H9 (cell line): ENCODE data around the gene TMEM187. TPM values are rescaled to one million over a fixed set of nuclear protein-coding genes. Genes with fewer than 3 reads are reported as not detected.

Source experiments
- DNase-seq: peaks from one replicate; pipeline ENCODE4 v3.0.0-alpha.2; 2017
- H2AFZ ChIP-seq: one replicate; pipeline ENCODE4 v1.6.1; 2013; ENCODE audit warnings: mild to moderate bottlenecking, low read length, control low read depth, moderate library complexity
- H2AK5ac ChIP-seq: 2 replicates; pipeline ENCODE4 v1.6.1; 2013; ENCODE audit warnings: low read length, control low read depth, mixed read lengths; ENCODE audit not compliant: insufficient read length
- H2BK120ac ChIP-seq: one replicate; pipeline ENCODE4 v1.6.1; 2013; ENCODE audit warnings: low read depth, mild to moderate bottlenecking, low read length, control low read depth, inconsistent platforms; ENCODE audit not compliant: poor library complexity, severe bottlenecking
- H2BK12ac ChIP-seq: 2 replicates; pipeline ENCODE4 v1.6.1; 2013; ENCODE audit warnings: low read length, control low read depth, mixed read lengths, low read depth; ENCODE audit not compliant: insufficient read length
- H2BK15ac ChIP-seq: 2 replicates; pipeline ENCODE4 v1.6.1; 2013; ENCODE audit warnings: low read depth, low read length, control low read depth
- H2BK20ac ChIP-seq: one replicate; pipeline ENCODE4 v1.6.1; 2013; ENCODE audit warnings: low read depth, mild to moderate bottlenecking, low read length, control low read depth, inconsistent platforms; ENCODE audit not compliant: poor library complexity, severe bottlenecking
- H2BK5ac ChIP-seq: 2 replicates; pipeline ENCODE4 v1.6.1; 2013; ENCODE audit warnings: low read length, control low read depth, mixed read lengths; ENCODE audit not compliant: insufficient read length
- H3K14ac ChIP-seq: 2 replicates; pipeline ENCODE4 v1.6.1; 2013; ENCODE audit warnings: low read length, control low read depth; ENCODE audit not compliant: insufficient read depth
- H3K18ac ChIP-seq: 2 replicates; pipeline ENCODE4 v1.6.1; 2013; ENCODE audit warnings: low read depth, mild to moderate bottlenecking, mixed read lengths, low read length, control low read depth; ENCODE audit not compliant: insufficient read length
- H3K23ac ChIP-seq: 2 replicates; pipeline ENCODE4 v1.6.1; 2013; ENCODE audit warnings: low read length, control low read depth, mixed read lengths, low read depth; ENCODE audit not compliant: insufficient read length
- H3K23me2 ChIP-seq: 2 replicates; pipeline ENCODE4 v1.6.1; 2013; ENCODE audit warnings: low read depth, mild to moderate bottlenecking, mixed read lengths, low read length, control low read depth; ENCODE audit not compliant: insufficient read length, poor library complexity, severe bottlenecking
- H3K27ac ChIP-seq: 2 replicates; pipeline ENCODE4 v1.5.1; 2013; ENCODE audit warnings: low read length, control low read depth, mixed read lengths, low read depth; ENCODE audit not compliant: insufficient read length
- H3K27me3 ChIP-seq: 2 replicates; pipeline ENCODE4 v1.6.1; 2013; ENCODE audit warnings: low read length, control low read depth, inconsistent platforms; ENCODE audit not compliant: insufficient read depth
- H3K4ac ChIP-seq: 2 replicates; pipeline ENCODE4 v1.6.1; 2013; ENCODE audit warnings: low read depth, mild to moderate bottlenecking, control low read depth, inconsistent platforms, low read length, moderate library complexity
- H3K4me1 ChIP-seq: 2 replicates; pipeline ENCODE4 v1.6.1; 2013; ENCODE audit warnings: low read length, control low read depth, inconsistent platforms; ENCODE audit not compliant: insufficient read depth
- H3K4me2 ChIP-seq: 2 replicates; pipeline ENCODE4 v1.6.1; 2013; ENCODE audit warnings: low read length, control low read depth, mixed read lengths; ENCODE audit not compliant: insufficient read length, insufficient read depth
- H3K56ac ChIP-seq: 2 replicates; pipeline ENCODE4 v1.6.1; 2013; ENCODE audit warnings: low read depth, mild to moderate bottlenecking, mixed read lengths, low read length, control low read depth; ENCODE audit not compliant: insufficient read length
- H3K79me1 ChIP-seq: 2 replicates; pipeline ENCODE4 v1.6.1; 2013; ENCODE audit warnings: low read depth, mild to moderate bottlenecking, moderate library complexity, low read length, control low read depth, inconsistent platforms; ENCODE audit not compliant: insufficient read depth, poor library complexity, severe bottlenecking
- H3K79me2 ChIP-seq: 2 replicates; pipeline ENCODE4 v1.6.1; 2013; ENCODE audit warnings: low read length, control low read depth, inconsistent platforms; ENCODE audit not compliant: insufficient read depth
- H3K9ac ChIP-seq: 2 replicates; pipeline ENCODE4 v1.6.1; 2013; ENCODE audit warnings: low read length, control low read depth, mixed read lengths; ENCODE audit not compliant: insufficient read length; ENCODE audit errors: extremely low read depth
- H3K9me3 ChIP-seq: one replicate; pipeline ENCODE4 v1.6.1; 2013; ENCODE audit warnings: low read depth, low read length, inconsistent platforms; ENCODE audit not compliant: control insufficient read depth
- H3T11ph ChIP-seq: one replicate; pipeline ENCODE4 v1.6.1; 2013; ENCODE audit warnings: mild to moderate bottlenecking, low read length, control low read depth, inconsistent platforms
- H4K20me1 ChIP-seq: one replicate; pipeline ENCODE4 v1.6.1; 2013; ENCODE audit not compliant: control insufficient read depth, insufficient read length, insufficient read depth
- H4K5ac ChIP-seq: 2 replicates; pipeline ENCODE4 v1.6.1; 2013; ENCODE audit warnings: low read depth, mild to moderate bottlenecking, mixed read lengths, low read length, control low read depth; ENCODE audit not compliant: insufficient read length
- H4K8ac ChIP-seq: replicated peaks from 2 replicates; pipeline ENCODE4 v1.6.1; 2013; ENCODE audit warnings: low read length, control low read depth, mixed read lengths, low read depth; ENCODE audit not compliant: insufficient read length
- H4K91ac ChIP-seq: 2 replicates; pipeline ENCODE4 v1.6.1; 2013; ENCODE audit warnings: low read depth, mild to moderate bottlenecking, moderate library complexity, mixed read lengths, low read length, control low read depth; ENCODE audit not compliant: insufficient read length
- H3K27ac Mint-ChIP-seq, 3 experiments: 2 replicates in 2 of 3; 3 replicates in 1 of 3; pipeline ENCODE4 v1.8.0; 2020 to 2021; ENCODE audit warnings: mixed read lengths in 3 of 3, mild to moderate bottlenecking in 1 of 3, moderate library complexity in 1 of 3
- H3K27me3 Mint-ChIP-seq: 2 replicates; pipeline ENCODE4 v1.8.0; 2021; ENCODE audit warnings: low read depth, mild to moderate bottlenecking, moderate library complexity, mixed read lengths
- H3K36me3 Mint-ChIP-seq, 3 experiments: 2 replicates in 2 of 3; 3 replicates in 1 of 3; pipeline ENCODE4 v1.8.0; 2020 to 2021; ENCODE audit warnings: low read depth in 3 of 3, mixed read lengths in 3 of 3; ENCODE audit not compliant: insufficient read depth in 1 of 3
- H3K4me1 Mint-ChIP-seq, 2 experiments: 2 replicates each; pipeline ENCODE4 v1.8.0; 2020; ENCODE audit warnings: mixed read lengths in 2 of 2
- H3K4me3 Mint-ChIP-seq, 2 experiments: 2 replicates in 1 of 2; 3 replicates in 1 of 2; pipeline ENCODE4 v1.8.0; 2020 to 2021; ENCODE audit warnings: mild to moderate bottlenecking in 2 of 2, mixed read lengths in 2 of 2, moderate library complexity in 1 of 2
- H3K9me3 Mint-ChIP-seq, 2 experiments: 2 replicates in 1 of 2; 3 replicates in 1 of 2; pipeline ENCODE4 v1.8.0; 2020; ENCODE audit warnings: mild to moderate bottlenecking in 2 of 2, mixed read lengths in 2 of 2, moderate library complexity in 1 of 2
- WGBS: extraction: QIAGEN DNeasy Blood & Tissue Kit; methylation state at CpG from one replicate; pipeline ENCODE4 v1.1.7; 2013; ENCODE audit warnings: missing lambda C conversion rate, low lambda C conversion rate, mixed read lengths; ENCODE audit not compliant: insufficient read length; ENCODE audit errors: extremely low coverage; 5-methylcytosine and 5-hydroxymethylcytosine counted together
- total RNA-seq: library from RNA; stranded (reverse); gene quantifications from 2 replicates; pipeline ENCODE4 v1.2.1, GENCODE V29; 2021
- TF ChIP-seq, protein P1 (sequence below): fragments of 200-600 bp; sonication (generic); conservative IDR thresholded peaks from 3 replicates; pipeline ENCODE4 v1.8.0; 2021; ENCODE audit warnings: antibody characterized with exemption, mild to moderate bottlenecking

The TMEM187 gene
- total RNA-seq, 1 experiment from 2014 or later, result 2.7 TPM

DNA sequence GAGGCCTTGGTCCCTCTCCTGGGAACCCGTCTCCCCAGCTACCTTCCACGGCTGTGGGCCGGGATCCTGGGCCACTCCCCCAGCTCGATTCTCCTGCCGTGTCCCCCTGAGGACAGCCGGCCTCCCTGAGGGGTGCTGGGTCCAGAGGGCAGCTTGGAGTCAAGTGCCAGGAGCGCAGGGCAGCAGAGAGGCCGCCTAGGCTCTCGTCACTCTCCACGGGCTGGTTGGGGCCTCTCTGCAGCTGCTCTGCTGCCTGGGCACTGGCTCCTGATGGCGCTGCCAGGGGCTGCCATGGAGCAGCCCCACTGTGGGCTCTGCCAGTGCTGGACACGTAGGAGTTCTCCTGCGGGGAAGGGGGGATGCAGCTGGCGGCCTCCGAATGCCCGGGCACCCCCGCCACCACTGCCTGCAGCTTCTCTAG lies 40.5 kb downstream of the TMEM187 start:
- Histone ChIP-seq H3K4me1 (no peaks in the 10 kb centered on the region), H3K9ac (no peak overlapping the region), H3K27me3 (no peaks in the 10 kb centered on the region), H3K9me3 (no peaks in the 10 kb centered on the region), H2BK5ac (no peak overlapping the region), H2AK5ac (no peak overlapping the region), H3K23me2 (no peaks in the 10 kb centered on the region), H2BK12ac (no peak overlapping the region), H4K91ac (no peak overlapping the region), H3K27ac (no peak overlapping the region), H3K18ac (no peak overlapping the region), H3K4me2 (no peak overlapping the region), H3K14ac (no peak overlapping the region), H3K4ac (no peak overlapping the region), H2BK120ac (no peak overlapping the region), H4K8ac (no peak overlapping the region), H2BK15ac (no peak overlapping the region), H4K20me1 (peaks cover 5% of the 10 kb centered on the region), H3T11ph (no peak overlapping the region), H3K79me2 (no peaks in the 10 kb centered on the region), H3K79me1 (no peaks in the 10 kb centered on the region), H3K23ac (no peak overlapping the region), H2AFZ (no peak overlapping the region), H4K5ac (no peak overlapping the region), H3K56ac (no peak overlapping the region), H2BK20ac (no peak overlapping the region)
- WGBS, result no CpG with 5 or more reads among the region's 17 CpGs
- TF ChIP-seq, protein P1, sequence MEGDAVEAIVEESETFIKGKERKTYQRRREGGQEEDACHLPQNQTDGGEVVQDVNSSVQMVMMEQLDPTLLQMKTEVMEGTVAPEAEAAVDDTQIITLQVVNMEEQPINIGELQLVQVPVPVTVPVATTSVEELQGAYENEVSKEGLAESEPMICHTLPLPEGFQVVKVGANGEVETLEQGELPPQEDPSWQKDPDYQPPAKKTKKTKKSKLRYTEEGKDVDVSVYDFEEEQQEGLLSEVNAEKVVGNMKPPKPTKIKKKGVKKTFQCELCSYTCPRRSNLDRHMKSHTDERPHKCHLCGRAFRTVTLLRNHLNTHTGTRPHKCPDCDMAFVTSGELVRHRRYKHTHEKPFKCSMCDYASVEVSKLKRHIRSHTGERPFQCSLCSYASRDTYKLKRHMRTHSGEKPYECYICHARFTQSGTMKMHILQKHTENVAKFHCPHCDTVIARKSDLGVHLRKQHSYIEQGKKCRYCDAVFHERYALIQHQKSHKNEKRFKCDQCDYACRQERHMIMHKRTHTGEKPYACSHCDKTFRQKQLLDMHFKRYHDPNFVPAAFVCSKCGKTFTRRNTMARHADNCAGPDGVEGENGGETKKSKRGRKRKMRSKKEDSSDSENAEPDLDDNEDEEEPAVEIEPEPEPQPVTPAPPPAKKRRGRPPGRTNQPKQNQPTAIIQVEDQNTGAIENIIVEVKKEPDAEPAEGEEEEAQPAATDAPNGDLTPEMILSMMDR, result no peak
- H3K4me1 Mint-ChIP-seq, result peaks cover 1 to 10% of the 10 kb centered on the region in 2 experiments; a peak in 3 of 4 replicates
- H3K27ac Mint-ChIP-seq, result no peak overlapping the region
- H3K36me3 Mint-ChIP-seq, result peaks cover 10 to 66% (median 28%) of the 10 kb centered on the region in 3 experiments; a peak in 6 of 7 replicates
- peaks cover 59 to 68% of the 10 kb centered on the region in 2 experiments for H3K9me3 Mint-ChIP-seq
- no peak for DNase-seq
- no peak overlapping the region for H3K4me3 Mint-ChIP-seq
- H3K27me3 Mint-ChIP-seq, result no peaks in the 10 kb centered on the region
